Astrocyte of the cerebellum (primary cell): ENCODE results near the gene JCAD.
"Not testable (repeated sequence)": the region's sequence is repeated elsewhere in the genome, so short reads cannot be mapped to it uniquely, and the experiment has no call there.

Experiments
- DNase-seq: peaks from one replicate; pipeline ENCODE4 v3.0.0-alpha.2; 2011; ENCODE audit warnings: low read depth
- H3K4me3 ChIP-seq: 2 replicates; pipeline ENCODE4 v1.5.1; 2011; ENCODE audit warnings: mild to moderate bottlenecking, low read depth, low read length, moderate library complexity
- in situ Hi-C: cut with HindIII; loops from 2 replicates; pipeline ENCODE4 v1.10.0; 2017; ENCODE audit warnings: low sequenced_read_pairs
- TF ChIP-seq, protein P1 (sequence below): IDR thresholded peaks from 2 replicates; pipeline ENCODE4 v1.5.1; 2012; ENCODE audit warnings: low read length, low read depth, moderate library complexity, mild to moderate bottlenecking; ENCODE audit errors: missing control alignments

The JCAD gene

DNA sequence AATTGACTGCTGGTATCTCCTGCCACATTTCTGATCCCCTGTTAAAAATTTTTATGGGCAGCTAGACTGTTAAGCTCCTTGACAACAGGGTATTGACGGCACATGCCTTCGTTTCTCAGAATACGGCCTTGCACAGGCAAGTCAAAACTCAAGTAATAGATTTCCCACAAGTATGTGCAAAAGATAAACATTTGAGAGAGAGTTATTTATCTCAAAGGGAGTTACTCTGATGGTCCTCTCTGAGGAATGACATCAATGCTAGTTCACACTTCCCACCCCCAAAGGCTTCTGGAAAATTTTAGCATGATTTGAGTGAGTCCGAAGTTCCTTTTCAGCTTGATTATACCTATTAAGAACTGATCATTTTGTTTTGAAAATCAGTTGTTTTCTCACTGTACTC, 71.9 kb downstream of the JCAD start:
- TF ChIP-seq, protein P1, sequence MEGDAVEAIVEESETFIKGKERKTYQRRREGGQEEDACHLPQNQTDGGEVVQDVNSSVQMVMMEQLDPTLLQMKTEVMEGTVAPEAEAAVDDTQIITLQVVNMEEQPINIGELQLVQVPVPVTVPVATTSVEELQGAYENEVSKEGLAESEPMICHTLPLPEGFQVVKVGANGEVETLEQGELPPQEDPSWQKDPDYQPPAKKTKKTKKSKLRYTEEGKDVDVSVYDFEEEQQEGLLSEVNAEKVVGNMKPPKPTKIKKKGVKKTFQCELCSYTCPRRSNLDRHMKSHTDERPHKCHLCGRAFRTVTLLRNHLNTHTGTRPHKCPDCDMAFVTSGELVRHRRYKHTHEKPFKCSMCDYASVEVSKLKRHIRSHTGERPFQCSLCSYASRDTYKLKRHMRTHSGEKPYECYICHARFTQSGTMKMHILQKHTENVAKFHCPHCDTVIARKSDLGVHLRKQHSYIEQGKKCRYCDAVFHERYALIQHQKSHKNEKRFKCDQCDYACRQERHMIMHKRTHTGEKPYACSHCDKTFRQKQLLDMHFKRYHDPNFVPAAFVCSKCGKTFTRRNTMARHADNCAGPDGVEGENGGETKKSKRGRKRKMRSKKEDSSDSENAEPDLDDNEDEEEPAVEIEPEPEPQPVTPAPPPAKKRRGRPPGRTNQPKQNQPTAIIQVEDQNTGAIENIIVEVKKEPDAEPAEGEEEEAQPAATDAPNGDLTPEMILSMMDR, result no peak
- no peak for DNase-seq
- H3K4me3 ChIP-seq, result no peak overlapping the region
- in situ Hi-C loops, result no loop called here

DNA sequence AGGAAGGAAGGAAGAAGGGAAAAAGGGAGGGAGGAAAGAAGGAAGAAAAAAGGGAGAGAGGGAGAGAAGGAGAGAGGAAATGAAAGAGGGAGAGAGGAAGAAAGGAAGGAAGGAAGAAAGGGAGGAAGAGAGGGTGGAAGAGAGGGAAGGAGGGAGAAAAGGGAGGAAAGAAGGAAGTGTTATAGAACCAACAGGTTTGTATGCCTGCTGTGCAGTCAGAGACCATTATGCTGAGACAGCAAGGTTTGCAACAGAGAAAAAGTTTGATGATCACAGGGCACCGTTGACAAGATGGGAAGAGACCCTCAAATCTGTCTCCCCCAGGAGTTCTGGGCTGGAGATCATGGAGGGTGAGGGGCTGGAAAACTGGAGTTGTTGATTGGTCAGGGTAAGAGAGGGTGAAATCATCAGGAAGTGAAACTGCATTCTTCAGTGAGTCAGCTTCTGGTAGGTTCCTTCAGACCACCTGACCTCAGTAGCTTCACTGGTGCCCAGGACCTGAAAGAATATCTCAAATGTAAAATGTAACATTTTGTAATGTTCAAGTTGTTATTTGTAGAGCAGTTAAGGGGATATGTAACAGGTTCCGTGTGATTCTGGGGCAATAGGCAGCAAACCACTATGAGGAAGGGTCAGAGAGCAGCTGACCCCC, 76.3 kb downstream of the JCAD start:
- TF ChIP-seq, protein P1, result no peak
- H3K4me3 ChIP-seq, result no peak overlapping the region
- in situ Hi-C loops, result no loop called here
- no peak for DNase-seq

DNA sequence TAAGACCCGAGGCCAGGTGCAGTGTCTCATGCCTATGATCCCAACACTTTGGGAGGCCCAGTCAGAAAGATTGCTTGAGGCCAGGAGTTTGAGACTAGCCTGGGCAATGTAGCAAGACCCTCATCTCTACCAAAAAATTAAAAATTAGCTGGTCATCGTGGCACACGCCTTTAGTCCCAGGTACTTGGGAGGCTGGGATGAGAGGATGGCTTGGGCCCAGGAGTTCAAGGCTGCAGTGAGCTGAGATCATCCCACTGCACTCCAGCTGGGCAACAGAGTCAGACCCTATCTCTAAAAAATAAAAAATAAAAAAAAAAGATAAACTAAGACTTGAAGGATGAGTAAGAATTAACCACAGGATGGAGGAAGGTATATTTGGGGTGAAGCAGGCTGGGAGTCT, 77.9 kb downstream of the JCAD start:
- in situ Hi-C loops, result no loop called here
- no peak overlapping the region for H3K4me3 ChIP-seq
- TF ChIP-seq, protein P1, result no peak
- no peak for DNase-seq

DNA sequence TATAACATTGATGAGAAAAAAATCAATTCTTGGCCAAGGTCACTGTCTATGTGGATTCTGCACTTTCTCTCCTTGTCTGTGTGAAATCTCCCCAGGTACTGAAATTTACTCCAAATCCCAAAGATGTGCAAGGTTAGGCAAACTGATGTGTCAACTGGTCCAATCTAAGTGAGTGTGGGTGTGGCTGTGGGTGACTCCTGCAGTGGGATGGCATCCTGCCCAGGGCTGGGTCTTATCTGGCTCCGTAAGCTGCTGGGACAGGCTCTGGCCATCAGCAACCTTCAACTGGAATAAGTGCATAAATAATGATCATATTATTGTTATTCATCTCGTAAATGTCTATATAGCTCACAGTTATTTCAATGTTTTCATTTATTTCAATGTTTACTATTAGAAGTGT, 79.3 kb downstream of the JCAD start:
- no peak overlapping the region for H3K4me3 ChIP-seq
- in situ Hi-C loops, result no loop called here
- TF ChIP-seq, protein P1, result no peak
- no peak for DNase-seq

DNA sequence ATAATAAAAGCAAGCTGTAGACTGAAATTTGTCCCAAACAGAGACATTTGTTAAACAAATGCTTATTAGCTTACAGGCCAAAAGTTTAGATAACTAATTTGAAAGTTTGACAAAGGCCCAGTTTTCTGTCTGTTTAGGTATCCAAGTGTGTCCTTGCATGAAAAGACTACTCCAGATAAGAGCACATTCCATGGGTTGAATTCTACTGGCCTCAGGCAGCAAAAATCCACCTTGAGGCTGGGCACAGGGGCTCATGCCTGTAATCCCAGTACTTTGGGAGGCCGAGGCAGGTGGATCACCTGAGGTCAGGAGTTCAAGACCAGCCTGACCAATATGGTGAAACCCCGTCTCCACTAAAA, 80.0 kb downstream of the JCAD start:
- in situ Hi-C loops, H3K4me3 ChIP-seq, DNase-seq: not testable (repeated sequence)

DNA sequence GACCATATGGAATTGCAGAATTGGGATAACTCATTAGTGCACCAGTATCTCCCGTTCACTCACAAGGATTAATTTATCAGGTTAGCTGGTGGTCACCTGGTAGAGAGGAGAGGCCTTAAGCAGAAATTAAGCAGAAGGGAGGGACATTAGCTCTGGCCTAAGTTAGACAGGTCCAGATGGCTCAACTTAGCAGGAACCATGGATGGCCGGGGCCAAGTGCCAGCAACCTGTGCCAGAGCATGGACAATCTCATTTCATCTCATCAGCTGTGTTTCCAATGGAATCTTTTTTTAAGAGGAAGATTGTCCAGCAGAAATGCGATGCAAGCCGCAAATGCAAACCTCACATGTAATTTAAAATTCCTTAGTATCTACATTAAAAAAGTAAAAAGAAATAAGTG, 82.2 kb downstream of the JCAD start:
- TF ChIP-seq, protein P1, result no peak
- no peak for DNase-seq
- no peak overlapping the region for H3K4me3 ChIP-seq
- in situ Hi-C loops, result no loop called here

DNA sequence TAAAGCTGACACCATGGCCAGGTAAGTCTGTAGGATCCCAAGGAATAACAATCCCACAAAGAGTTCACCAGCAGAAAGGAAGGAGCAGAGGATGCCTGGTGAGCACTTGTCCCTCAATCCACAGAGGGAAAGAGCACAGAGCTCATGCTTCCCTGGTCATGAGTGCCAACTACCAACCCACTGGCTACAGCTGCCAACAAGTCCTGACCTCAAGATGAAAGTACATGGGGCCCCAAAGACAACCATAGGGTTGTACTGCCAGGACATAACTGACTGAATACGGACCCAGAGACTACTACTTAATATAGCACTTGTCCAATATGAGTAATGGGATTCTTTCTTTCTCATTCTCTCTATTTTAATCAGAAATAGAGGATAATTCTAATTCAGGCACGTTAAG, 83.3 kb downstream of the JCAD start:
- H3K4me3 ChIP-seq, result no peak overlapping the region
- TF ChIP-seq, protein P1, result no peak
- no peak for DNase-seq
- in situ Hi-C loops, result no loop called here
